Testis (tissue), 2 donors: Measurements from ENCODE around the gene ALKBH2.

Source experiments
- CTCF ChIP-seq, 3 experiments: fragments of 450-650 bp in 2 of 3; fragments of 200-600 bp in 1 of 3; sonication (generic) in 1 of 3; IDR thresholded peaks; one replicate each; pipeline ENCODE4 v1.5.1; 2016 to 2019; ENCODE audit warnings: antibody characterized with exemption in 3 of 3, mild to moderate bottlenecking in 2 of 3, moderate library complexity in 1 of 3
- POLR2A ChIP-seq: fragments of 450-650 bp; IDR thresholded peaks from one replicate; pipeline ENCODE4 v1.6.1; 2017; ENCODE audit warnings: antibody characterized with exemption, mild to moderate bottlenecking, moderate library complexity

DNA sequence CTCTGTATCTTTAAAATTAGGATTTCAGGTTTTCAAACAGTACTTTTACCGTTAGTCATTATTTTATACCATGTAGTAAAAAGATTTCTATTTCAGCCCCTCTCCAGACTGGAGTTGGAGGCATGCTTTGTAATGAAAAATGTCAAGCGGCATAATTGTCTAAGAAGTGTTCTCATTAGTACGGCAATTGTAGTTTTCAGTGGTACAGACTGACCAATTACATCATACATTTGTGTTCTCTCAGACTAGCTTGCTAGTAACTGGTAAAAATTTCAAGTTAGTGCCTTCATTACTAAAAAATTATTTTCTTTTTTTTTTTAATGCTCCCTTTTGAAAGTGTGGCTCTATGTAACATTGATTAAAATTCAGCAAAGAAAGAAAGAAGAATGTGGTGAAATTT lies 36.4 kb downstream of the ALKBH2 start:
- no peak for TF ChIP-seq CTCF (IDR thresholded peaks at IDR 0.05)
- TF ChIP-seq POLR2A, result no peak
